LNCAP (cell line): ENCODE measurements around the gene EEFSEC.

ENCODE experiments used
- CTCF ChIP-seq: fragments of 450-650 bp; IDR thresholded peaks from 2 replicates; pipeline ENCODE4 v1.5.1; 2017; ENCODE audit warnings: mild to moderate bottlenecking

Gene EEFSEC

GRCh38 chr3:128198313-128198712 lies 45.0 kb downstream of the EEFSEC start:
- TF ChIP-seq CTCF, result no peak

GRCh38 chr3:128199110-128199509 lies 45.8 kb downstream of the EEFSEC start:
- TF ChIP-seq CTCF, result no peak

- TF ChIP-seq CTCF, result no peak
These were observed 48.0 kb downstream of the EEFSEC start for GRCh38 chr3:128201158-128201755.

GRCh38 chr3:128203169-128203568 lies 49.9 kb downstream of the EEFSEC start:
- no peak for TF ChIP-seq CTCF

- TF ChIP-seq CTCF, result no peak
These were observed 52.4 kb downstream of the EEFSEC start for GRCh38 chr3:128205558-128206145.

- no peak for TF ChIP-seq CTCF
These were observed 54.7 kb downstream of the EEFSEC start for GRCh38 chr3:128207951-128208350.

- TF ChIP-seq CTCF, result no peak
These were observed 57.4 kb downstream of the EEFSEC start for GRCh38 chr3:128210711-128211110.

GRCh38 chr3:128214056-128214455 lies 60.8 kb downstream of the EEFSEC start:
- TF ChIP-seq CTCF, result no peak
